Measurements from ENCODE around the gene CACNA2D3.
"Not testable (repeated sequence)": the region's sequence is repeated elsewhere in the genome, so short reads cannot be mapped to it uniquely, and the experiment has no call there.

Gene CACNA2D3

GRCh38 chr3:54593653-54594052, 471.3 kb downstream of the CACNA2D3 start:
- no peak for DNase-seq

GRCh38 chr3:54596087-54596486, 473.7 kb downstream of the CACNA2D3 start:
- no peak for DNase-seq

GRCh38 chr3:54599716-54600115, 477.4 kb downstream of the CACNA2D3 start:
- DNase-seq = no peak

GRCh38 chr3:54600441-54601204, 478.3 kb downstream of the CACNA2D3 start:
- DNase-seq = no peak

GRCh38 chr3:54604495-54604894, 482.1 kb downstream of the CACNA2D3 start:
- DNase-seq = no peak

GRCh38 chr3:54608041-54608440, 485.7 kb downstream of the CACNA2D3 start:
- no peak for DNase-seq

GRCh38 chr3:54619053-54619452, 496.7 kb downstream of the CACNA2D3 start:
- no peak for DNase-seq

- no peak for DNase-seq
Measured at GRCh38 chr3:54619531-54619930, 497.2 kb downstream of the CACNA2D3 start.

GRCh38 chr3:54621184-54621583, 498.8 kb downstream of the CACNA2D3 start:
- no peak for DNase-seq

GRCh38 chr3:54622678-54623077, 500.3 kb downstream of the CACNA2D3 start:
- no peak for DNase-seq

GRCh38 chr3:54625805-54626787, 503.7 kb downstream of the CACNA2D3 start:
- no peak for DNase-seq

- no peak for DNase-seq
Measured at GRCh38 chr3:54628888-54629441, 506.6 kb downstream of the CACNA2D3 start.

GRCh38 chr3:54630101-54630623, 507.8 kb downstream of the CACNA2D3 start:
- no peak for DNase-seq

- DNase-seq = not testable (repeated sequence)
Measured at GRCh38 chr3:54631001-54631400, 508.6 kb downstream of the CACNA2D3 start.

- no peak for DNase-seq
Measured at GRCh38 chr3:54631516-54632325, 509.4 kb downstream of the CACNA2D3 start.

GRCh38 chr3:54632326-54632665, 509.9 kb downstream of the CACNA2D3 start:
- no peak for DNase-seq

GRCh38 chr3:54632834-54633233, 510.5 kb downstream of the CACNA2D3 start:
- DNase-seq = no peak

GRCh38 chr3:54633444-54634121, 511.2 kb downstream of the CACNA2D3 start:
- DNase-seq = no peak

- no peak for DNase-seq
Measured at GRCh38 chr3:54634122-54634469, 511.7 kb downstream of the CACNA2D3 start.

GRCh38 chr3:54639790-54640372, 517.5 kb downstream of the CACNA2D3 start:
- not testable (repeated sequence) for DNase-seq

- no peak for DNase-seq
Measured at GRCh38 chr3:54641226-54642014, 519.1 kb downstream of the CACNA2D3 start.

Data from activated CD8-positive, alpha-beta memory T cell treated with anti-CD3 and anti-CD28 coated beads, Interleukin-2, amount 50 U/mL, for 48 hours (primary cell).